Ishikawa (cell line): Measurements from ENCODE around the gene PDZD2.
A peak's percentile ranks its signal among the peaks of the same experiment; 100 is the strongest.

Experiments used
- EP300 ChIP-seq: IDR thresholded peaks from 2 replicates; pipeline ENCODE4 v1.6.1; 2012; ENCODE audit warnings: borderline replicate concordance
- RAD21 ChIP-seq: IDR thresholded peaks from 2 replicates; pipeline ENCODE4 v1.6.1; 2012; ENCODE audit warnings: low read depth
- TAF1 ChIP-seq: IDR thresholded peaks from 2 replicates; pipeline ENCODE4 v1.6.1; 2012; ENCODE audit warnings: low read depth, mild to moderate bottlenecking
- TEAD4 ChIP-seq: IDR thresholded peaks from 2 replicates; pipeline ENCODE4 v1.6.1; 2012
- USF1 ChIP-seq: IDR thresholded peaks from 2 replicates; pipeline ENCODE4 v1.6.1; 2012
- YY1 ChIP-seq: IDR thresholded peaks from 2 replicates; pipeline ENCODE4 v1.6.1; 2012; ENCODE audit warnings: low read depth
- TF ChIP-seq, protein P1 (sequence below): IDR thresholded peaks from 2 replicates; pipeline ENCODE4 v1.6.1; 2012; ENCODE audit warnings: low read depth, mild to moderate bottlenecking

- no peak for TF ChIP-seq RAD21
- TF ChIP-seq YY1, result no peak
- TF ChIP-seq EP300, result no peak
- TF ChIP-seq, protein P1, sequence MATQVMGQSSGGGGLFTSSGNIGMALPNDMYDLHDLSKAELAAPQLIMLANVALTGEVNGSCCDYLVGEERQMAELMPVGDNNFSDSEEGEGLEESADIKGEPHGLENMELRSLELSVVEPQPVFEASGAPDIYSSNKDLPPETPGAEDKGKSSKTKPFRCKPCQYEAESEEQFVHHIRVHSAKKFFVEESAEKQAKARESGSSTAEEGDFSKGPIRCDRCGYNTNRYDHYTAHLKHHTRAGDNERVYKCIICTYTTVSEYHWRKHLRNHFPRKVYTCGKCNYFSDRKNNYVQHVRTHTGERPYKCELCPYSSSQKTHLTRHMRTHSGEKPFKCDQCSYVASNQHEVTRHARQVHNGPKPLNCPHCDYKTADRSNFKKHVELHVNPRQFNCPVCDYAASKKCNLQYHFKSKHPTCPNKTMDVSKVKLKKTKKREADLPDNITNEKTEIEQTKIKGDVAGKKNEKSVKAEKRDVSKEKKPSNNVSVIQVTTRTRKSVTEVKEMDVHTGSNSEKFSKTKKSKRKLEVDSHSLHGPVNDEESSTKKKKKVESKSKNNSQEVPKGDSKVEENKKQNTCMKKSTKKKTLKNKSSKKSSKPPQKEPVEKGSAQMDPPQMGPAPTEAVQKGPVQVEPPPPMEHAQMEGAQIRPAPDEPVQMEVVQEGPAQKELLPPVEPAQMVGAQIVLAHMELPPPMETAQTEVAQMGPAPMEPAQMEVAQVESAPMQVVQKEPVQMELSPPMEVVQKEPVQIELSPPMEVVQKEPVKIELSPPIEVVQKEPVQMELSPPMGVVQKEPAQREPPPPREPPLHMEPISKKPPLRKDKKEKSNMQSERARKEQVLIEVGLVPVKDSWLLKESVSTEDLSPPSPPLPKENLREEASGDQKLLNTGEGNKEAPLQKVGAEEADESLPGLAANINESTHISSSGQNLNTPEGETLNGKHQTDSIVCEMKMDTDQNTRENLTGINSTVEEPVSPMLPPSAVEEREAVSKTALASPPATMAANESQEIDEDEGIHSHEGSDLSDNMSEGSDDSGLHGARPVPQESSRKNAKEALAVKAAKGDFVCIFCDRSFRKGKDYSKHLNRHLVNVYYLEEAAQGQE, result no peak
- TF ChIP-seq TAF1, result no peak
- TF ChIP-seq TEAD4, result peak; percentile 65
- TF ChIP-seq USF1, result no peak
These were observed 354.4 kb downstream of the PDZD2 start for GRCh38 chr5:31993165-31993961.
